ENCODE results near the gene GRIK3. TPM values are rescaled to one million over a fixed set of nuclear protein-coding genes. Genes with fewer than 3 reads are reported as not detected.
A peak's percentile ranks its signal among the peaks of the same experiment; 100 is the strongest.

The GRIK3 gene
- polyA plus RNA-seq, 1 donor (not counting 4 experiments of a cell fraction or from before 2014, with no cell fraction given), result not detected

DNA sequence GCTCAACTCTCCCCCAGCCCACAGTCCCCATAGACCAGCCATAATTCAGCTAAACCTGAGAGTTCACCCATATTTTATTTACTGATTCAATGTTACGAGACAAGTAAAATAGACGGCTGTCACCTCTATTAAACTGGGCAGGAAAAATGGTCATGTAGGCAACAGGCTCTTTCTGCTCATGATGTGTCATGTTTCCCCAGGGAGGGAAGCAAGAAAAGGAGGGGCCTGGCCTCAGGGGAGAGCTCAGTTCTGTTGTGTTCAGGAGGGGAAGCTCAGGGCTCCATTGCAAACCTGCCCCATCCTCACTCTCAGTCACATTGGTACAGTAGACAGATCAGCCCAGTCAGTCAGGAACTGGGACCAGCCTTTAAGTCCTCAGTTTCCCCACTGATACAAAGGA is 12.8 kb downstream of the GRIK3 start:
- no peak for DNase-seq (ENCODE audit: low read depth, low spot score)
- H4K20me1 ChIP-seq (ENCODE audit: control insufficient read depth, extremely low read depth, insufficient read depth, low read length), result no peaks in the 10 kb centered on the region
- FAIRE-seq, result no peak
- no peaks in the 10 kb centered on the region for H3K79me2 ChIP-seq (ENCODE audit: control insufficient read depth, insufficient read depth, low read length)
- H3K4me2 ChIP-seq (ENCODE audit: control insufficient read depth, extremely low read depth, insufficient read depth, low read depth, low read length), result no peak overlapping the region
- H3K27me3 ChIP-seq (ENCODE audit: control insufficient read depth, extremely low read depth, insufficient read depth, low read length), result no peaks in the 10 kb centered on the region
- no peaks in the 10 kb centered on the region for H3K36me3 ChIP-seq (ENCODE audit: control insufficient read depth in 2 of 2, extremely low read depth in 1 of 2, insufficient read depth in 2 of 2, low read length in 2 of 2)
- no peak overlapping the region for H3K27ac ChIP-seq (ENCODE audit: control insufficient read depth, insufficient read depth, low read length)
- TF ChIP-seq CTCF (optimal IDR thresholded peaks at IDR 0.05 in 1 of 3, IDR thresholded peaks at IDR 0.05 in 1 of 3, conservative IDR thresholded peaks at IDR 0.05 in 1 of 3; ENCODE audit: extremely low read depth in 1 of 3, insufficient read depth in 2 of 3, low read length in 3 of 3) (no peak), EZH2 (IDR thresholded peaks at IDR 0.05; ENCODE audit: low read length) (no peak)
- H3K9me3 ChIP-seq (ENCODE audit: control insufficient read depth, low read depth, low read length), result no peaks in the 10 kb centered on the region
- no peak overlapping the region for H3K4me3 ChIP-seq (ENCODE audit: control insufficient read depth in 2 of 3, extremely low read depth in 1 of 3, insufficient read depth in 2 of 3, low read depth in 1 of 3, low read length in 3 of 3)
- no peaks in the 10 kb centered on the region for H3K9me1 ChIP-seq (ENCODE audit: control insufficient read depth, extremely low read depth, insufficient read depth, low read length)
- H2AFZ ChIP-seq (ENCODE audit: control insufficient read depth, low read length), result no peak overlapping the region
- H3K9ac ChIP-seq (ENCODE audit: control insufficient read depth, extremely low read depth, insufficient read depth, low read length), result no peak overlapping the region
- dilution Hi-C loops (cut with MboI; ENCODE audit: extremely low pct_ligation_motif_present, low sequenced_read_pairs), result no loop called here
- H3K4me1 ChIP-seq (ENCODE audit: control insufficient read depth, extremely low read depth, insufficient read depth, low read length), result no peaks in the 10 kb centered on the region

DNA sequence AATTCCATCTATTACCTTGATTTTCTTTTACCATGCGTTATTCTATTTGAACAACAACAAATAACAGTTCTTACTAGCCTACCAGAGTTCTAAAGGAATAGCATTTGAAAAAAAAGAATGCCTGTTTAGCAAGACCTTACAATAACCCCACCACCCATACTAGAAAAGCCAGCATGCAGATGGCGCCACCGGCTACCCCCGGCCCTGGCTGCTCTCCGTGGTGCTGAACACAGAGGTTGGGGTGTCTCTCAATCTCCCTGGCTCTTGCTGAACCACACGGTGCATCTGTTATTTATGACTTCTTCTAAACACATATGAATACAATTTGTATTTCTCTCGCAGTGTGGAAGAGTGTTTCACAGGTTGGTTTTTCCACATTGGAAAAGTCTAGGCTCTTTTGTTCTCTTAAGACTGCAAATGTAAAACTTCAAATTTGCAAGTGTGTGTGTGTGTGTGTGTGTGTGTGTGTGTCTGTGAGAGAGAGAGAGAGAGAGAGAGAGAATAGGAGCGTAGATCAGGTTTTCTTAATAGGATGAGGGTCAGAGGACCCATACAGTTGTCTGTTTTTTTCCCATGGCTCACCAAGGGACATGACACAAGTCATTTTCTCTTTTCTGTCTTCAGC is 13.6 kb downstream of the GRIK3 start:
- TF ChIP-seq CTCF (optimal IDR thresholded peaks at IDR 0.05 in 1 of 3, IDR thresholded peaks at IDR 0.05 in 1 of 3, conservative IDR thresholded peaks at IDR 0.05 in 1 of 3; ENCODE audit: extremely low read depth in 1 of 3, insufficient read depth in 2 of 3, low read length in 3 of 3) (peak in 1 of 3 experiments; percentile 9), EZH2 (IDR thresholded peaks at IDR 0.05; ENCODE audit: low read length) (no peak)
- Histone ChIP-seq H3K9me3 (ENCODE audit: control insufficient read depth, low read depth, low read length) (no peaks in the 10 kb centered on the region), H3K4me1 (ENCODE audit: control insufficient read depth, extremely low read depth, insufficient read depth, low read length) (no peaks in the 10 kb centered on the region), H3K4me2 (ENCODE audit: control insufficient read depth, extremely low read depth, insufficient read depth, low read depth, low read length) (no peak overlapping the region), H3K36me3 (ENCODE audit: control insufficient read depth in 2 of 2, extremely low read depth in 1 of 2, insufficient read depth in 2 of 2, low read length in 2 of 2) (no peaks in the 10 kb centered on the region), H4K20me1 (ENCODE audit: control insufficient read depth, extremely low read depth, insufficient read depth, low read length) (no peaks in the 10 kb centered on the region), H3K27ac (ENCODE audit: control insufficient read depth, insufficient read depth, low read length) (no peak overlapping the region), H3K9me1 (ENCODE audit: control insufficient read depth, extremely low read depth, insufficient read depth, low read length) (no peaks in the 10 kb centered on the region), H3K9ac (ENCODE audit: control insufficient read depth, extremely low read depth, insufficient read depth, low read length) (no peak overlapping the region), H3K4me3 (ENCODE audit: control insufficient read depth in 2 of 3, extremely low read depth in 1 of 3, insufficient read depth in 2 of 3, low read depth in 1 of 3, low read length in 3 of 3) (no peak overlapping the region), H3K27me3 (ENCODE audit: control insufficient read depth, extremely low read depth, insufficient read depth, low read length) (no peaks in the 10 kb centered on the region), H3K79me2 (ENCODE audit: control insufficient read depth, insufficient read depth, low read length) (no peaks in the 10 kb centered on the region), H2AFZ (ENCODE audit: control insufficient read depth, low read length) (no peak overlapping the region)
- dilution Hi-C loops (cut with MboI; ENCODE audit: extremely low pct_ligation_motif_present, low sequenced_read_pairs), result no loop called here
- FAIRE-seq, result no peak
- no peak for DNase-seq (ENCODE audit: low read depth, low spot score)
